Activated naive CD8-positive, alpha-beta T cell treated with anti-CD3 and anti-CD28 coated beads, Interleukin-2, amount 50 U/mL, for 24 hours (primary cell): ENCODE measurements around the gene PDGFB.

ENCODE experiments used
- ATAC-seq: fragments of 150-1000 bp; cut with Tn5 transposase; one replicate; pipeline ENCODE4 v1.10.0; 2021
- DNase-seq: peaks from one replicate; pipeline ENCODE4 v3.0.0; 2021
- H3K27ac Mint-ChIP-seq: one replicate; pipeline ENCODE4 v1.8.0; 2021; ENCODE audit warnings: mild to moderate bottlenecking, mixed read lengths
- H3K27me3 Mint-ChIP-seq: one replicate; pipeline ENCODE4 v1.8.0; 2021; ENCODE audit warnings: mixed read lengths
- H3K36me3 Mint-ChIP-seq: one replicate; pipeline ENCODE4 v1.8.0; 2021; ENCODE audit warnings: low read depth, mixed read lengths
- H3K4me1 Mint-ChIP-seq: one replicate; pipeline ENCODE4 v1.8.0; 2021; ENCODE audit warnings: mixed read lengths
- H3K4me3 Mint-ChIP-seq: one replicate; pipeline ENCODE4 v1.8.0; 2021; ENCODE audit warnings: mild to moderate bottlenecking, moderate library complexity, mixed read lengths
- H3K9me3 Mint-ChIP-seq: one replicate; pipeline ENCODE4 v1.8.0; 2021; ENCODE audit warnings: mixed read lengths

PDGFB gene

GRCh38 chr22:39233710-39234471, 10.9 kb downstream of the PDGFB start:
- H3K27ac Mint-ChIP-seq = no peak overlapping the region
- peaks cover 58% of the 10 kb centered on the region for H3K4me1 Mint-ChIP-seq
- H3K9me3 Mint-ChIP-seq = no peaks in the 10 kb centered on the region
- DNase-seq = no peak
- ATAC-seq = no peak
- no peak overlapping the region for H3K4me3 Mint-ChIP-seq
- H3K27me3 Mint-ChIP-seq = peaks cover 51% of the 10 kb centered on the region
- no peaks in the 10 kb centered on the region for H3K36me3 Mint-ChIP-seq

GRCh38 chr22:39232806-39233709, 11.7 kb downstream of the PDGFB start:
- Mint-ChIP-seq H3K4me3 (no peak overlapping the region), H3K36me3 (no peaks in the 10 kb centered on the region), H3K9me3 (no peaks in the 10 kb centered on the region), H3K4me1 (peaks cover 55% of the 10 kb centered on the region), H3K27ac (no peak overlapping the region), H3K27me3 (peaks cover 53% of the 10 kb centered on the region)
- DNase-seq (no peak), ATAC-seq (peak; percentile 18)

- no peak overlapping the region for H3K27ac Mint-ChIP-seq
- no peaks in the 10 kb centered on the region for H3K36me3 Mint-ChIP-seq
- DNase-seq (no peak), ATAC-seq (no peak)
- peaks cover 48% of the 10 kb centered on the region for H3K27me3 Mint-ChIP-seq
- H3K4me3 Mint-ChIP-seq = no peak overlapping the region
- H3K4me1 Mint-ChIP-seq = peaks cover 48% of the 10 kb centered on the region
- H3K9me3 Mint-ChIP-seq = no peaks in the 10 kb centered on the region
These were observed 12.5 kb downstream of the PDGFB start for GRCh38 chr22:39232246-39232645.

GRCh38 chr22:39231197-39231950, 13.4 kb downstream of the PDGFB start:
- no peak overlapping the region for H3K4me3 Mint-ChIP-seq
- DNase-seq (no peak), ATAC-seq (no peak)
- H3K27ac Mint-ChIP-seq = no peak overlapping the region
- peaks cover 44% of the 10 kb centered on the region for H3K27me3 Mint-ChIP-seq
- no peaks in the 10 kb centered on the region for H3K36me3 Mint-ChIP-seq
- H3K4me1 Mint-ChIP-seq = peaks cover 39% of the 10 kb centered on the region
- H3K9me3 Mint-ChIP-seq = no peaks in the 10 kb centered on the region

- Mint-ChIP-seq H3K36me3 (no peaks in the 10 kb centered on the region), H3K4me3 (no peak overlapping the region), H3K4me1 (peaks cover 31% of the 10 kb centered on the region), H3K27me3 (peaks cover 38% of the 10 kb centered on the region), H3K9me3 (no peaks in the 10 kb centered on the region), H3K27ac (no peak overlapping the region)
- no peak for ATAC-seq
- DNase-seq = no peak
These were observed 14.3 kb downstream of the PDGFB start for GRCh38 chr22:39230261-39231196.

- no peak overlapping the region for H3K4me3 Mint-ChIP-seq
- ATAC-seq = no peak
- no peaks in the 10 kb centered on the region for H3K36me3 Mint-ChIP-seq
- H3K27ac Mint-ChIP-seq = no peak overlapping the region
- peaks cover 25% of the 10 kb centered on the region for H3K4me1 Mint-ChIP-seq
- peaks cover 37% of the 10 kb centered on the region for H3K27me3 Mint-ChIP-seq
- H3K9me3 Mint-ChIP-seq = no peaks in the 10 kb centered on the region
- no peak for DNase-seq
These were observed 15.0 kb downstream of the PDGFB start for GRCh38 chr22:39229688-39230260.

- ATAC-seq = no peak
- Mint-ChIP-seq H3K9me3 (no peaks in the 10 kb centered on the region), H3K4me1 (peaks cover 19% of the 10 kb centered on the region), H3K27me3 (peaks cover 31% of the 10 kb centered on the region), H3K36me3 (no peaks in the 10 kb centered on the region), H3K27ac (no peak overlapping the region), H3K4me3 (no peak overlapping the region)
- DNase-seq = no peak
These were observed 15.7 kb downstream of the PDGFB start for GRCh38 chr22:39229075-39229474.

GRCh38 chr22:39227542-39228272, 17.1 kb downstream of the PDGFB start:
- Mint-ChIP-seq H3K4me1 (peaks cover 10% of the 10 kb centered on the region), H3K27me3 (peaks cover 30% of the 10 kb centered on the region), H3K4me3 (no peak overlapping the region), H3K27ac (no peak overlapping the region), H3K9me3 (no peaks in the 10 kb centered on the region), H3K36me3 (no peaks in the 10 kb centered on the region)
- no peak for ATAC-seq
- no peak for DNase-seq

- no peaks in the 10 kb centered on the region for H3K36me3 Mint-ChIP-seq
- H3K27me3 Mint-ChIP-seq = peaks cover 29% of the 10 kb centered on the region
- DNase-seq (no peak), ATAC-seq (no peak)
- H3K4me3 Mint-ChIP-seq = no peak overlapping the region
- H3K27ac Mint-ChIP-seq = no peak overlapping the region
- no peaks in the 10 kb centered on the region for H3K9me3 Mint-ChIP-seq
- peaks cover 8% of the 10 kb centered on the region for H3K4me1 Mint-ChIP-seq
These were observed 18.4 kb downstream of the PDGFB start for GRCh38 chr22:39226353-39226752.

GRCh38 chr22:39225591-39225990, 19.2 kb downstream of the PDGFB start:
- Mint-ChIP-seq H3K27ac (no peak overlapping the region), H3K4me1 (peaks cover 10% of the 10 kb centered on the region), H3K27me3 (peaks cover 24% of the 10 kb centered on the region), H3K9me3 (no peaks in the 10 kb centered on the region), H3K36me3 (no peaks in the 10 kb centered on the region), H3K4me3 (no peak overlapping the region)
- ATAC-seq (no peak), DNase-seq (no peak)

GRCh38 chr22:39224550-39224949, 20.2 kb downstream of the PDGFB start:
- Mint-ChIP-seq H3K36me3 (no peaks in the 10 kb centered on the region), H3K9me3 (no peaks in the 10 kb centered on the region), H3K4me3 (no peak overlapping the region), H3K27me3 (peaks cover 19% of the 10 kb centered on the region), H3K4me1 (peaks cover 7% of the 10 kb centered on the region), H3K27ac (no peak overlapping the region)
- DNase-seq = no peak
- ATAC-seq = no peak

- ATAC-seq = no peak
These were observed 21.6 kb downstream of the PDGFB start for GRCh38 chr22:39223091-39223710.

More at GRCh38 chr22:39223091-39223710, 21.6 kb downstream of the PDGFB start:
- peaks cover 7% of the 10 kb centered on the region for H3K4me1 Mint-ChIP-seq
- no peaks in the 10 kb centered on the region for H3K9me3 Mint-ChIP-seq
- no peak for DNase-seq
- H3K36me3 Mint-ChIP-seq = no peaks in the 10 kb centered on the region
- no peak overlapping the region for H3K27ac Mint-ChIP-seq
- peaks cover 13% of the 10 kb centered on the region for H3K27me3 Mint-ChIP-seq
- H3K4me3 Mint-ChIP-seq = no peak overlapping the region
